GM12801 (cell line): ENCODE data around the gene ZNF512B.

Source experiments
- TF ChIP-seq, protein P1 (sequence below): IDR thresholded peaks from one replicate; pipeline ENCODE4 v1.5.1; 2011; ENCODE audit warnings: control low read depth; ENCODE audit not compliant: insufficient read length; ENCODE audit errors: extremely low read depth

The ZNF512B gene

DNA sequence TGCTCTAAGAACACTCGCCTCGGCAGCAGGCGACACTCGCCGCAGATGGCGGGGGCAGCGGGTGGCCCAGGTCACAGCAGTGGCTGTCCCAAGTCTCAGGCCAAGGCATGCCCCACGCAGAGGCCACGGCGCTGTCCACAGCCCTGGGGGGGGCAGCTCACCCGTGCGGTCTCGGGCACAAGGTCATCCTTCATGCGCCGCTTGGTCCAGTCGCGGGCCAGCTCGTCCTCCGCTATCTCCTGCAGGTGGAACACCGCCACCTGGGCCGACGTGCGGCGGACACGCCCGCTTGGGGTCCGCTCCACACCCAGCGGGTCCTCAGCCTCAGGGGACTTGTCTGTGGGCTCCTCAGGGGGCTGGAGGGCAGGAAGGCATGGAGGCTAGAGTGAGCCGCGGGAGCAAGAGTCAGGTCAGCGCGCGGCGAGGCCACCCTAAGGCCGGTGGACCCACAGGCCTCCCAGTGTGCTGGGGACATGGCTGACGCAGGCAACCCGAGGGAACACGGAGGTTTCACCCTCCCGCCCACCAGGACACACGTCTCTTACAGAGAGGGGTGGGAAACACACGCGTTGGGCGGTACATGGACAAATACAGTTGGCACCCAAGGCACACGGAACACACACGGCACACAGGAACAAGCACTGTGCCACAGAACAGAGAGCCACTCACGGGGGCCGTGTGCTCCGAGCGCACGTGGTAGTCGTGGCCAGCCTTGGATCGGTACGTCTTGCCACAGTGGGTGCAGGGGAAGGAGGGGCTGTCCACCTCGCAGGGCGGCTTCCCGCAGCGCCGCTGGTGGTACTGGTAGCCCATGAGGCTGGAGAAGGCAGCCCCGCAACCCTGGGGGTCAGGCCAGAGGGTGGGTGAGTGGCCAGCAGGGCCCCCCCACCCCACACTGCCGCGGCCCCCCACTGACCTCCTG lies 7.0 kb downstream of the ZNF512B start:
- TF ChIP-seq, protein P1, sequence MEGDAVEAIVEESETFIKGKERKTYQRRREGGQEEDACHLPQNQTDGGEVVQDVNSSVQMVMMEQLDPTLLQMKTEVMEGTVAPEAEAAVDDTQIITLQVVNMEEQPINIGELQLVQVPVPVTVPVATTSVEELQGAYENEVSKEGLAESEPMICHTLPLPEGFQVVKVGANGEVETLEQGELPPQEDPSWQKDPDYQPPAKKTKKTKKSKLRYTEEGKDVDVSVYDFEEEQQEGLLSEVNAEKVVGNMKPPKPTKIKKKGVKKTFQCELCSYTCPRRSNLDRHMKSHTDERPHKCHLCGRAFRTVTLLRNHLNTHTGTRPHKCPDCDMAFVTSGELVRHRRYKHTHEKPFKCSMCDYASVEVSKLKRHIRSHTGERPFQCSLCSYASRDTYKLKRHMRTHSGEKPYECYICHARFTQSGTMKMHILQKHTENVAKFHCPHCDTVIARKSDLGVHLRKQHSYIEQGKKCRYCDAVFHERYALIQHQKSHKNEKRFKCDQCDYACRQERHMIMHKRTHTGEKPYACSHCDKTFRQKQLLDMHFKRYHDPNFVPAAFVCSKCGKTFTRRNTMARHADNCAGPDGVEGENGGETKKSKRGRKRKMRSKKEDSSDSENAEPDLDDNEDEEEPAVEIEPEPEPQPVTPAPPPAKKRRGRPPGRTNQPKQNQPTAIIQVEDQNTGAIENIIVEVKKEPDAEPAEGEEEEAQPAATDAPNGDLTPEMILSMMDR = no peak

DNA sequence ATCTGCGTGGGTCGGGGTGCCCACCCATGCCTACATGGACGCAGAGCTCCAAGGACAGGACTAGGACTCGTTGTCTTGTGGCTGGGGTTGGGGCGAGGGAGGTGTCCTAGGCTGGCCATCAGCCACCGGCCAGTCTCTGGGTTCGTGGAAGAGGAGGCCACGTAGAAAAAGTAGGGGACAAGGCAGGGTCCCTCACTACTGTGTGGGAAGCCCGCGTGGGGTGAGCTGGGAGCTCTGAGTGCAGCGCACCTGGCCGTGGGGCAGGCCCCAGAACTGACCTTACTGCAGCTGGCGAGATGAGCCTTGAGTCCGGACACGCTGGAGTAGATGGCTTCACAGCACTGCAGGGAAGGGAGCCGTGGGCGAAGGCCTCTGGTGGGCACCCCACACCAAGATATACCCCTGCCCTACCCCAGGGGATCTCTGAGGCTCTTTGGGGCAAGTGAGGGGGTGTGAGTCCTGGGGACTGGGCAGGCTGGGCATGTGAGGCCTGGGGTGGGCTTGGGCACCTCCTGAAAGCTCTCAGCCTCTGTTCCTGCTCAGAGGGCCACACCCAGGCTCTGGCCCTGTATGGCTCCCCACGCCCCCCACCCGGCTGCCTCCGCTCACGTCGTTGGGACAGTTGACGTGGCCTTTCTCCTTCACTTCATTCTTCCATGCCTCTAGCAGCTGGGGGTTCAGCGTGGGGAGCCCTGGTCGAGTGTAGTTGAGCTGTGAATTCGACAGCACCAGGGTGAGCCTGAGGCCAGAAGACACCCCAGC lies 7.9 kb downstream of the ZNF512B start:
- TF ChIP-seq, protein P1 = no peak

DNA sequence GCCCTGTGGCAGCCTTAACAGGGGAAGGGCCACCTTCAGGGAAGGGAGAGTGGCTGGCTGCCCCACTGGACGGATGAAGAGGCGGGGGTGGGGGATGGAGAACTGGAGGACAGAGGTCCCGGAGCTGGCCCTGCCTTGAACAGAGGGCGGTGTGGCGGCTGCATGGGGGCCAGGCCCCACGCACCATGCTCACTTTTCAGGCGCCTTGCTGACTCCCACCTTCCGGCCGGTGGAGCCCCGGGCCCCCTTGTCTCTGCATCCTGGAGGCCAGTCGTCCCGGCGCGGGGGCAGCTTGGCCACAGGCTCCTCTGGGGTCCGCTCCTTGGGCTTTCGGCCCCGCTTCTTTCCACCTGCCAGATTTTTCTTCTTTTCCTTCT lies 10.0 kb downstream of the ZNF512B start:
- TF ChIP-seq, protein P1 = no peak

DNA sequence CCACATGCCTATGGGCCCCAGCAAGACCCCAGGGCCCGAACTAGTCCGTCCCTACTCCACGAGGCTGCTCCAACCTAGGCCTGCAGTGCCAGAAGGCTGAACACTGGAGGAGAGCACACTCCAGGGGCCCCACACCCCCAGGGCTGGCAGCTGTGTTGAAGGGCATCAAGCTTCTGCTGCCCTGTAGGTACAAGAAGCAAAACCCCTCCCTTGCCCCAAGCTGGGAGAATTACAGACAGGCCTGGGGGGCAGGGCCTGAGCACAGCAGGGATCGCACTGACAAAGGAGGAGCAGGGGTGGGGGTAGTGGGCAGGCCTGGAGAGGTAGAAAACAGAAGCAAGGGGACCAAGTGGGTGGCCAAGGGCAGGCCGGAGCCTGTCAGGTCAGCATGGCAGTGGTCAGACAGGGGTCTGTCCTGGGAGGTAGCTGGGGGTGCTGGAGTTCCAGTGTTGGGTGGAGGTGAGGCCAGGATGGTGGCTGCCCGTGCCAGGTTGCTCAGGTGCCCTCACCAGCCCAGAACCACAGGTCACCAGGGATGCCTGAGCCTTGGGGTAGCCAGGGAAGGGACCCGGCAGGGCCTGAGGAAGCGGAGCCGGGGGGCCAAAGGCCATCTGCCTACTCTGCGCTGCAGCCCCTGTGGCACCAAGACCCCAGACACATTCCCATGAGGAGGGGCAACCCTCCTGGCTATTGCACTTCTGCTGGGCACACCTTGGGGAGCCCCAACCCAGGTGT lies 10.6 kb downstream of the ZNF512B start:
- TF ChIP-seq, protein P1 = no peak

DNA sequence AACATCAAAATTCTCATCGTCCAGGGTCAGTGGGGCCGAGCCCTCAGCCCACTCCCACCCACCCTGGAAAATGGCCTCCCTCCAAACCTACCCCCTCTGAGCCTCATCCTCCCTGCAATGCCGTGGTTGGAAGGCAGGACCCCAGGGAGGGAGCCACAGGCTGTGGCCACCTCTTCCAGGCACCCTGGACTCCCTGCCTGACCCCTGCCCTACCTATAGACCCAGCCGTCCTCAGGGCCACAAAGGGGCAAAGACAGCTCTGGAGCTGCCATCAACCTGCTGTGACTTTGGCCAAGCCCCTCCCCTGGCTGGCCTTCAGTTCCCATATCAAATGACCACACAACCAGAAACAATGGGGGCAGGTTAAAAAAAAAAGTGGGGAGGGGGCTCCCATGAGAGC lies 11.3 kb downstream of the ZNF512B start:
- TF ChIP-seq, protein P1 = no peak

DNA sequence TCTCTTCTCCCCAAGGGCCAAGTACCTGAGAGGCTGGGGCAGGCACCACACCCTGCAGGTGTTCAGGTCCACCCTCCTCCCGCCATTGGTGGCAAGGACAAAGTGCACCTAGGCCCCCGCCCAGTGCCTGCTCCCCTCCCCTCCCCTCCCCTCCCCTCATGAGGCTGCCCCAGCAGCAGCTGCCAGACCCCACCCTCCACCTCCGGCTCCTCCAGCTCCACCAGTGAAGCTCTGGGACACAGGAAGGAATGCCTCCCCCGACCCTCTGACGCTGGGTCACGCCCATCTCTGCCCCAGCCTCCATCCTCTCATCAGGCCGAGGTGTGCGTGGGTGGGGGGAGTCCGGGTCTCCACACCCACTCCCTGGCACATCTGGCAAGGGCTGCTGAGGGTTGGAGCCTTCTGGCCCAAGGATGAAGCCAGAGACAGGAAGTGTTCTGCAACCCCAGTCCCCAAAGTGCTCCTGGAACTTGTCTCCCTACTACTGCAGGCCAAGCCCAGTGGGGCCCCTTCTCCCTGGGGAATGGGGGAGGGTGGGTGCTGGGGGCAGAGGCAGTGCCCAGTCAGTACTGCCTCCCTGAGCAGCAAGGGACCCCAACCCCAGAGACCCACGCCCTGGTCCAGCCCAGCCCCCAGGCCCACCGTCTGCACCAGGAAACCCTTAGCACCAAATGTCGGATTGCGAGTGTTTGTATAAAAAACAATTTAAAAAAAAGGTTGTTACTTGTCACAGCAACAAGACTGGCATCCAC lies 11.9 kb downstream of the ZNF512B start:
- TF ChIP-seq, protein P1 = no peak
